ENCODE data around the gene FAM200B.

Gene FAM200B

DNA sequence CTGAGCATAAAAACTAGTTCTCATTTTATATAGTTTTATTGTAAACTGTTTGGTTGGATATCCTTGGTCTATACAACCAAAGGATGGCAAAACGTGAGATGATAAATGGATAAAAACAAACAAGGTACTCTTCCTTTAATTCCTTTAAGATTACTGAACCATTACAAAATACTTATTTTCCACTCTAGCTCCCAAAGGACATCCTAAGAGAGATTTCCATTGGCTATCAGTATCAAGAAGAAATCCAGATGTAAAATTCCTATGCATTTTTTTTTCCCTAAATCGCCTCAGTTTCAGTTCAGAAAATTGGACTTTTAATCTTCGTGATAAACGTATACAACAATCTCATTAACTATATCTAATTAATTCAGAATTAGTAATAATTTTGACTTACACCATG, 28.8 kb upstream of the FAM200B start:
- no peak for TF ChIP-seq ZFX (IDR thresholded peaks at IDR 0.05)
- TF ChIP-seq, protein P1, sequence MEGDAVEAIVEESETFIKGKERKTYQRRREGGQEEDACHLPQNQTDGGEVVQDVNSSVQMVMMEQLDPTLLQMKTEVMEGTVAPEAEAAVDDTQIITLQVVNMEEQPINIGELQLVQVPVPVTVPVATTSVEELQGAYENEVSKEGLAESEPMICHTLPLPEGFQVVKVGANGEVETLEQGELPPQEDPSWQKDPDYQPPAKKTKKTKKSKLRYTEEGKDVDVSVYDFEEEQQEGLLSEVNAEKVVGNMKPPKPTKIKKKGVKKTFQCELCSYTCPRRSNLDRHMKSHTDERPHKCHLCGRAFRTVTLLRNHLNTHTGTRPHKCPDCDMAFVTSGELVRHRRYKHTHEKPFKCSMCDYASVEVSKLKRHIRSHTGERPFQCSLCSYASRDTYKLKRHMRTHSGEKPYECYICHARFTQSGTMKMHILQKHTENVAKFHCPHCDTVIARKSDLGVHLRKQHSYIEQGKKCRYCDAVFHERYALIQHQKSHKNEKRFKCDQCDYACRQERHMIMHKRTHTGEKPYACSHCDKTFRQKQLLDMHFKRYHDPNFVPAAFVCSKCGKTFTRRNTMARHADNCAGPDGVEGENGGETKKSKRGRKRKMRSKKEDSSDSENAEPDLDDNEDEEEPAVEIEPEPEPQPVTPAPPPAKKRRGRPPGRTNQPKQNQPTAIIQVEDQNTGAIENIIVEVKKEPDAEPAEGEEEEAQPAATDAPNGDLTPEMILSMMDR (conservative IDR thresholded peaks at IDR 0.05) = no peak
- H3K27ac ChIP-seq = no peak overlapping the region

GRCh38 chr4:15653420-15653819, 28.2 kb upstream of the FAM200B start:
- TF ChIP-seq, protein P1 (conservative IDR thresholded peaks at IDR 0.05) = no peak
- no peak for TF ChIP-seq ZFX (IDR thresholded peaks at IDR 0.05)
- H3K27ac ChIP-seq = no peak overlapping the region

- peak overlapping the region; percentile 89 for H3K27ac ChIP-seq
These were observed 27.6 kb upstream of the FAM200B start for GRCh38 chr4:15653864-15654592.

DNA sequence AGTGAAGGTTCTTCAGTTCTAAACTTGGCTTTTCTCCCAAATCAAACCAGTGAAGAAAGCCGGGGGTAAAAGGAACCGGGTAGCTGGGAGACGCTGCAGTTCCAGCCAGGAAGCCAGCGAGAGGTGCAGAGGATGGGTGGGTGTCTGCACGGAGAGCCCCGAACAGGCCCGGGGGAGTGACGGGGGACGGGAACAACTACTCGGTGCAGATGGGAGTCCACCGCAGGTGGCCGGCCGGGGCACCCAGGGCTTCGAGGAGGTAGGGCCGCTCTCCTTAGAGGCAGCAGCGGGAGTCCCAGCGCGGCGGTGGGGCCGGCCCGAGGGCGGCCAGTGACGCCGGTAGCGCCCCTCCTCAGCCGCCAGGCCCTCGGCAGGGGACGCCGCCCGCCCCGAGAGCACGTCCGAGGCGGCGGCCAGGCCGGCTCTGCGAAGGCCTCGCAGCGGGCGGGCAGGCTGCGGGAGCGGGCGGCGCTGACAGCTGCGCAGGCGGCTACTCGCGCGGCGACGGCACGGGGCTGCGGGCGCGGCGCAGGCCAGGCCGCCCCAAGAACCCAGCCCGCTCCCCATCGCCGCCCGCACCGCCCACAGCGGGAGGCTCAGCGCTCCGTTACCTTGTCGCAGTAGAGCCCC, 26.9 kb upstream of the FAM200B start:
- H3K27ac ChIP-seq = peak overlapping the region; percentile 89
- peak; percentile 98 for TF ChIP-seq ZFX (IDR thresholded peaks at IDR 0.05)
- TF ChIP-seq, protein P1 (conservative IDR thresholded peaks at IDR 0.05) = no peak

More at GRCh38 chr4:15653864-15654592, 27.6 kb upstream of the FAM200B start:
- TF ChIP-seq, protein P1 (conservative IDR thresholded peaks at IDR 0.05) = no peak
- no peak for TF ChIP-seq ZFX (IDR thresholded peaks at IDR 0.05)

- TF ChIP-seq, protein P1 (conservative IDR thresholded peaks at IDR 0.05) = no peak
- peak; percentile 55 for TF ChIP-seq ZFX (IDR thresholded peaks at IDR 0.05)
- peak within 1 kb of the TSS; percentile 89 for H3K27ac ChIP-seq
These were observed 26.2 kb upstream of the FAM200B start, which contains the start of gene FBXL5 for GRCh38 chr4:15655223-15656037. FBXL5 (minus strand) TSS chr4:15655357; CDS start chr4:15655287, 70 bp downstream.

- TF ChIP-seq ZFX (IDR thresholded peaks at IDR 0.05) = no peak
- TF ChIP-seq, protein P1 (conservative IDR thresholded peaks at IDR 0.05) = no peak
- H3K27ac ChIP-seq = peak overlapping the region; percentile 89
These were observed 25.6 kb upstream of the FAM200B start for GRCh38 chr4:15656038-15656470.
